ENCODE results near the gene CNTN2.

DNA sequence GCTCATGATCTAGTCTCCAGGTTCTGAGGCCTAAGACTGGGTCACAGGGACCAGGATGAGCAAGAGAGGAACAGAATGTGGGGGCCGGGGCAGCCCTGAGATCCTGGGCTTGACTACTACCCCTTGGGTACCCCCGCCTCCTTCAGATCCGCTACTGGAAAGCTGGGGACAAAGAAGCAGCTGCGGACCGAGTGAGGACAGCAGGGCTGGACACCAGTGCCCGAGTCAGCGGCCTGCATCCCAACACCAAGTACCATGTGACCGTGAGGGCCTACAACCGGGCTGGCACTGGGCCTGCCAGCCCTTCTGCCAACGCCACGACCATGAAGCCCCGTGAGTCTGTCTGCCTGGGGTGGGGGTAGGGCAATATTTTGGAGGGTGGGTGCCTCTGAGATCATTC is 28.8 kb downstream of the CNTN2 start:
- TF ChIP-seq POLR2A (IDR thresholded peaks at IDR 0.05; ENCODE audit: low read length) (no peak), GATA1 (IDR thresholded peaks at IDR 0.05; ENCODE audit: low read depth, low read length) (no peak)

All from erythroblast (primary cell).